Urothelium cell line (cell line): ENCODE measurements around the gene MYB.
"Not testable (repeated sequence)": the region's sequence is repeated elsewhere in the genome, so short reads cannot be mapped to it uniquely, and the experiment has no call there.

Experiments
- DNase-seq: peaks from one replicate; pipeline ENCODE4 v3.0.0; 2011; ENCODE audit warnings: low spot score, mixed read lengths
- FAIRE-seq: peaks from 2 replicates; lab custom pipeline; 2011; peaks lifted over from hg19 to GRCh38; lab: Jason Lieb, UNC

The MYB gene

DNA sequence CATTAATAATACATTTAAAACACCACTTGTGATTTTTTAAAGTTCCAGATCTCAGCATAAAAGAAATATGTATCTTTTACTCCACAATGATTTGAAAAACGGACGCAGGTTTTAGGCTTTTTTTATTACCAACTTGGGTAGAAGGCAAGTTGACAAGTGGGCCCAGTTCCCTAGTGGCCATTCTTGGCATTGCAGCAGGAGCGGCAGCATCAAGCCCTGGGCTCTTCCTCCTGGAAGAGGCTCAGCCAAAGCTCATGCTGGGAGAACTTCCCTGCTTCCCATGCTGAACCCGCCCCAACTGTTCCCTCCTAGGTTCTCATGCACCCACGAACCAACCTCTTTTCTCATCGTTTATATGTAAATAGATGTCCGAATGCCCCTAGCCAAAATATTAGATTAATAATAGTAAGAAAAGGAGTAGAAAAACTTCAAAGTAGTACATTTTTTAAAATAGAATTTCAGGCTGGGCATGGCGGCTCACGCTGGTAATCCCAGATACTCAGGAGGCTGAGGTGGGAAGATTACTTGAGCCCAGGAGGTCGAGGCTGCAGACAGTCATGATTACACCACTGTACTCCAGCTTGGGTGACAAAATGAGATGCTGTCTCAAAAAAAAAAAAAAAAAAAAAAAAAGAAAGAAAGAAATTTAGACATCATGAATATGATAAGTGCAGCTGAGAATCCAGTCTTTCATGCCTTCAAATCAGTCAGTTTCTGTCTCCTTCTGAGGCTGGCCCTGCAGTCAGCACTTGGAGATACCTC is 18.2 kb upstream of the MYB start:
- FAIRE-seq (no peak), DNase-seq (peak; percentile 66)

DNA sequence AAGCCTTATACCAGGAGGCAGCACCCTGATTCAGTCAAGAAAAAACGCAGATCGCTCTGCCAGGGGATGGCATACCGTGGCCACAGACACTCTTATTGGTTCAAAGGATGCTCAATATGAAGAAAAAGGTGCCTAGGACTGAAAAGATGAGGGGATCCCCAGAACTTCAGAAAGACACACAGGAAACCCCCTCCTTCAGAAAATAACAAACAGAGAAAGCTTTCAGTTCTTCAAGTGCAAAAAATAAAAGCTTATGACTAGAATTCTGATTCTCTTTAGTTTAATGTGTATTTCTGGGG is 17.7 kb upstream of the MYB start:
- no peak for DNase-seq
- no peak for FAIRE-seq

DNA sequence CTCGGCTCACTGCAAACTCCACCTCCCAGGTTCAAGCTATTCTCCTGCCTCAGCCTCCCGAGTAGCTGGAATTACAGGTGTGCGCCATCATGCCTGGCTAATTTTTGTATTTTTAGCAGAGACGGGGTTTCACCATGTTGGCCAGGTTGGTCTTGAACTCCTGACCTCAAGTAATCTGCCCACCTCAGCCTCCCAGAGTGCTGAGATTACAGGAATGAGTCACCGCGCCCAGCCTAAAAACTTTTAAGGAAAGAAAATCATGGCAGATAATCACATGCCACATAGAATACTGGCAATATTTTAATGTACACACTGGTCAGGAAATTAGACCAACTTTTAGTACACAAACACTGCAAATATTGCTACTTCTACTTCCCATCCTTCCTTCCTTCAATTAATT is 16.7 kb upstream of the MYB start:
- not testable (repeated sequence) for FAIRE-seq, DNase-seq

DNA sequence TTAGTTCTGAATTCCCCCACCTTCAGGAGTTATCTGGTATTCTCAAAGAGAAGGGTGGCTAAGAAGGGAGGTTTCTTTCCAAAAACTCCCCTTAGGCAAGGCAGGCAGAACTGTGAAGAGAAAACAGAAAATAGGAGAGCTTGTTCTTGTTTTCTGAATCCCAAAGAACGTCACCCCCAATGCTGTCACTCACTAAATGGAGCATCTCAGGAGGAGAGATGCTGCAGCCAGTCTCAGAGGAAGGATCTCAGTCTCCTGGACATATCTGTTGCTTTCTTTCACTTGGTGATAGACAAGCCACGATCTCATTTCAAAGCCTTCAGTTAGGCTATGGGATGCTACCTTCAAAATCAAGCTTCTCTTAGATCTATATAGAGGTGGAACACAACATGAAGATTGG is 16.1 kb upstream of the MYB start:
- DNase-seq (no peak), FAIRE-seq (no peak)

DNA sequence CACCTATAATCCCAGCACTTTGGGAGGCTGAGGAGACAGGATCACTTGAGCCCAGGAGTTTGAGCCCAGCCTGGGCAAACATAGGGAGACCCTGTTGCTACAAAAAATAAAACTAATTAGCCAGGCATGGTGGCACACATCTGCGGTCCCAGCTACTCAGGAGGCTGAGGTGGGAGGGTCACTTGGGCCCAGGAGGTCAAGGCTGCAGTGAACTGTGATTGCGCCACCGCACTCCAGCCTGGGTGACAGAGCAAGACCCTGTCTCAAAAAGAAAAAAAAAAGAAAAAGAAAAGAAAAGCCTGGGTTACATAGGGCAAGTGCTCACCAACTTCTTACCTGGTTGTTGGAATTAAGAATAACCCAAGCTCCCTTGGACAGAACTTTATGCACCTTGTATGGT is 14.6 kb upstream of the MYB start:
- no peak for FAIRE-seq
- DNase-seq: no peak

DNA sequence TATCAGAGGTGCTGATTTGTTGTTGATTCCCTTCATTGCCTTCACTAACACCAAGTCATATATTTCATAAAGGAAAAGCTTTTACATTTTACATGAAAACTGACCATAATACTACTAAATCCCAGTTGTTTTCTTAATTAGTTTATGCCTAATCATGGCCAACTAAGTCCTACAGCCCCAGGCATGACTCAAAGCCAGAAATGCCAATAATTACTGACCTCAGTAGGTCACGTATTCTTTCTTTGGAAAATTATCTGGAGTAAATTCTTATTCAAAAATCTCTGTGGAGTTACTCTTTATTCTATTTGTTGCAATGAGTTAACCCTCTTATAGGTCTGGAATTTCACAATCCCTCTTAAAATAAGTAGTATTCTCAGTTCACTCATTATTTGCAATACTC is 13.5 kb upstream of the MYB start:
- DNase-seq (no peak), FAIRE-seq (no peak)

DNA sequence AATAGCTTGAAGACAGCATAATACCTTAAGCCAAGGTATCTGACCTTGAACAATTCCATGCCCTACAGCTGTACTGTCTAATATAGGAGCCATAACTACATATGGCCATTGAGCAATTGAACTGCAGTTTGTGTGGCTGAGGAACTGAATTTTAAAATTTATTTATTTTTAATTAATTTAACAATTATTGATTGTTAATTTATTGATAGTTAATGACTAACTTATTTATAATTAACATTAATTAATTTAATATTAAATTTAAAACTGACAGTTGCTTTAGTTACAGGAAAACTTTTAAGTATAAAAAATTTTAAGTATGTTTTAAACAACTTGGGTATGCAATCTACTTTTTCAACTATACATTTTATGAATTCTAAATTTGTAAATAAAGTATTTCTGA is 12.3 kb upstream of the MYB start:
- FAIRE-seq: no peak
- no peak for DNase-seq

DNA sequence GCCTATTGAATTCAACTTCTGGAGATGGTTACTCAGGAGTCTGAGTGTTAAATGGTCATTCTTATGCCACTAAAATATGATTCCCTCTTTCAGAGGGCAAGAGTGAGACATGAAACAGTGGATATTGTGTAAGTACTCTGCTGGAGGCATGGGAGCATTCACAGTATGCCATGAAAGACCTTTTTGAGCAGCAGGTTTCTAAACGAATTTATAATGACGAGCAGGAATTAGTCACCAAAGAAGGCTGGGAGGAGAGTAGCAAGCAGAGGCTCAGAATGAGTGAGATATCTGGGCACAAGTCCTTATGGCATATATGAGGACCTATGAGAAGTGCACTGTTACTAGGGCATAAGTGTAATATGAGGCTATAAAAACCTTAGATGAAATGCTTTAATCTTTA is 10.9 kb upstream of the MYB start:
- no peak for DNase-seq
- FAIRE-seq: no peak

DNA sequence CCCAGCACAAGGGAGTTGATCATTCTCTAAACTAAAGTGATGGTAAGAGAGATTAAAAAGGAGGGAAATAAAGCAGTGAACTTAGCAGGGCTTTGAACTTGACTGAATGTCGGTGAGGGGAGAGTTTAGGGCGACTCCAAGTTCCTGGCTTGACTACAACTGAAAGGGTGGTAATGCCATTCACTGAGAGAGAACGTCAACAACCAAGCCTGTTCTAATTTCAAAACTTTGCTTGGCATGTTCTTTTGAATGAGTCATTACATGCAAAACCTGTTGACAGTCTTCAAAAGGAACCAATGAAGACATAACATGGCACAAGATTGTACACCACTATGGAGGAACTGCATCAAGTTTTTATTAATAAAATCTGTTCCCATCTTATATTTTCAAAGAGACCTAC is 10.3 kb upstream of the MYB start:
- FAIRE-seq (no peak), DNase-seq (no peak)

DNA sequence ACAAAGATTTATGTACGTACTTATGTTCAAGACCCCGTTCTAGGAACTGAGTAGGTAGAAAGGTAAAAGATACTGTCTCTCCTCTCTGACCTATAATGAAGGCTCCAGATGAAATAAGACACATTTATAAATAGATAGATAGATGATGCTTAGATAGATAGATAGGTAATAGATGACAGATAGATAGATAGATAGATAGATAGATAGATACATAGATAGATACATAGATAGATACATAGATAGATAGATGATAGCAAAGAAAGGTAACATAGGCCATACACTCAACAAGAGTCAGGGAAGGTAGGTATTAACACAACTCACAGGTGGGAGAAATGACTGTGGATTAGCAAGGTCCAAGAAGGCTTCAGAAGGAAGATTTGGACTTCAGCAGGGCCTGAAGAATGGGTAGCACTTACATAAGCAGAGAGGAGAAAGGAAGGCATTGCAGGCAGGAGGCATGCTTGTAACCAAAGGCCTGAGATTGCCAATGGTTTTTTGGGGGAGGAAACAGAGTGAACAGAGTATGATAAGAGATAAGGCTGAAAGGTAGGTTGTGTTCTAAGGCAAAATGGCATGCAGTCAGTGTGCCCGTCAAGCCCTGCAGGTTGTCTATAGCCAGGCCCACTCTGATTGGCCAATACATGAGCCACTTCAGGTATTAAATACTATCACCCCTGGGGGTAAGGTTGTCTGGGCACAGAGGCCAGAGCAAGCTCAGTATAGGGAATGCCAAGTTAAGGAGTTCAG is 7.7 kb upstream of the MYB start:
- FAIRE-seq (no peak), DNase-seq (no peak)

DNA sequence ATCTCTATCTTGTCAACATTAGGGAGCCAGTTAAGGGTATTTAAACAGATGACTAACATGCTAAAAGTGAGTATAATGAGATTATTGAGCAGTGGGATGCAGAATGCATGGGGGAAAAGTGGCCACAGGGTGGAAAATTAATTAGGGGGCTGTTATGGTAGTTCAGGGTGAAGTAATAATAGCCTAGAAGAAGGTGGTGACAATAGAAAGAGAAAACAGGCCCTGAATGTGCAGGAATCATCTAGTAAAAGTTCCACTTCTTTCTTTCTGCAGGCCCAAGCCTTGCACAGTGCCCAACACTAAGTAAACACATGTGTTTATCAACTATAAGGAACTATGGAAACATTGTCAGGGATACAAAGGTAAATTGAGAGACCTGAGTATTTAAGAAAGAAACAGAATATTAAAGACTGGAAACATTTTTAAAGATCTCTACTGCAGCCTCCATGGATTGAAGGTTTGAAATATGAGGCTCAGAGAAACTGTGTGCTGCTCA is 7.1 kb upstream of the MYB start:
- no peak for FAIRE-seq
- no peak for DNase-seq

DNA sequence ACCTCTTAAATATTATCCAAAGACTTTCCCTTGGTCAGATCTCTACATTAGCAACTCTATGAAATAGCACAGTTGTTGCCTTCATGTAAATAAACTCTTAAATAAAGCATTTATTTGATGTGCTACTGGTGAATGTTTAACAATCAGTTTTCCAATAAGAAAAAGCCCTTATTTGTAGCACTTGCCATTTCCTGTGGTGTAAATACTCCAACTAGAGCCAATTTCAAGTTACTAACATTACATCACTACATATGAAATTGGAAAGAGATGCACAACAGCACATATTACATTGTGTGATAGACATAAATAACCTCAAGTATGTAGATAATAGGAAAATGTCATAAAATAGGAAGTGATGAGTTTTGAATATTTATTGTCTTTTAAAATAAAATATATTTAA is 5.0 kb upstream of the MYB start:
- FAIRE-seq (no peak), DNase-seq (no peak)

DNA sequence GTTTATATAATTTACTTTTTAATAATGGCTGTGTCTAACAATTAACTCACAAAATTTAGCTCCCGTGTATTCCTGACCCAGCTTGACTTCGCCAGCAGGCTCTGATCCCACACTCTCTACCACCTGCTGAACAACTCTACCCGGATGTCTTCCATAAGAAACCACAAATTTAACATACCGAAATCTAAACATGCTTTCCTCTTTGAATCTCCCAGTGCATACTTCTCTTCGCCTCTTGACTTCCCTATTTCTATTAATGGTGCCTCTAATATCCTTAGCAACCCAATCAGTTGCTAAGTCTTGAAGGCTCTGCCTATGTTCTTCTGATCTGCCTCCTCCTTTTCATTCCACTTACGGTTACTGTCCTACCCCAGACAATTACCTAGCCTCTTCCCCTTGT is 4.6 kb upstream of the MYB start:
- FAIRE-seq (no peak), DNase-seq (no peak)

DNA sequence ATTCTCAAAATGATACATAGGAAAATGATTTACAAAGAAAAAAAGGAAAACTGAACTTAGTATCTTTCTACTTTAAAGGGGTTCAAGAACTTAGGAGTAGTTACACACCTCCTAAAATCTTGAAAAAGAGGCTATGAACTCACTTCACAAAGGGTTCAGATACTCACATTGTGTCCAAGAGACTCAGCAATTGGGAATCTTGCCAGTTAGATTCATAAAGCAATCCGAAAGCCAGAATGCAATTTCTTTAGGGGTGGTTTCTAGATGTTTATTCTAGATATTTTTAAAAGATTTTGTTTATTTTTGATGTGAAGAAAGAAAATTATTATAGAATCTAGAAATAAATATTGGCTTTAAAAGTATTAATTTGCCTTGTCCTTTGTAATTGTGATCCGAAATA is 1.7 kb upstream of the MYB start:
- DNase-seq: no peak
- no peak for FAIRE-seq

DNA sequence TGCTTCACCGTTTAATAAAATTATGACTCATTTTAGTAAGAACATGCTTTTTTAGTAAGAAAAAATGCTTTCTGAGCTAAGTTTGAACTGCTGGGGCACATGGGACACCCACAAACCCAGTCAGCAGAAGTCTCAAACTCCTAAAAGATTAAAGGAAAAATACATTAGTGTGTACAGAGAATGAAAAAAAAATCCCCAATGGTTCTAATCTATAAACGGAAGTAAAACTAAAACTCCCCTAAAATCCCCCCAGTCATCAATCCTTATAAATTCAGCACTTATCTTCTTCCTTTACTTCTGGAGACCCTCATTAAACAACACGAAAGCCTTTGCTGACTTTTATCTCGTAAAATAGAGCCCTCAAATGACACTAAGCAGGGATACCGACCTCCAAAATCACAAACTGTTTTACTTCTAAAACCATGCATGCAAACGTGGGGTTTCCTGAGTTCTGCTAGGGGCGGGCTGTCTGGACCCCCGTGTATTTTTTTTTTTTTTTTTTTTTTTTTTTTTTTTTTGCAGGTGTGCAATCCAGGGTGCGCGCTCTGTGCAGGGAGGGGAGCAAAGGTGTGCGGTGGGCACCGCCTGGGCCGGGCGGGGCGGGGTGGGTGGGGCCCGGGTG is 1.1 kb upstream of the MYB start:
- DNase-seq (no peak), FAIRE-seq (no peak)

DNA sequence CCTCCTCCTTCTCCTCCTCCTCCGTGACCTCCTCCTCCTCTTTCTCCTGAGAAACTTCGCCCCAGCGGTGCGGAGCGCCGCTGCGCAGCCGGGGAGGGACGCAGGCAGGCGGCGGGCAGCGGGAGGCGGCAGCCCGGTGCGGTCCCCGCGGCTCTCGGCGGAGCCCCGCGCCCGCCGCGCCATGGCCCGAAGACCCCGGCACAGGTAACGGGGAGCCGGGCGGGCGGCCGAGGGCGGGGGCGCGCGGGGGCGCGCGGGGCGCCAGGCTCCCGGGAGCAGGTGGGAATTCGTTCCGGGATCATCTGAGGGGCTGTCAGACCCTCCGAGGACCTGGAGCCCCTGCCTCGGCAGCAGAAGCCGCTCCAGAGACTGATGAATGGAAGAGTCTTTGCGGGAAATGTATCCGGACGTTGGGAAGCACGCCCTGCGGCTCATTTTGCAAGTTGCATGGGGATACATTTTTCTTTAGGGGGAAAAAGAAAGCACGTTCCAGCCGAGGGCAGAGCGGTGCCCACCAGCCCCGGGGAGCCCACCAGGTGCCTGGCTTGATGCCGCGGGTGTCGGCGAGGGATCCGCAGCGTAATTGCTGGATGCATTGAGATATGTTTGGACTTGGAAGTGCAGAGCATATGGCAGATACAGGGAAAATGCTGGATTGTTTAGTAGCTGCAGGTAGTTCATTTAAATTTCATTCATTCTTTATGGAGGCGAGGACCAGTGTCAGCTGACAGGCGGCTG is 394 bp downstream of the MYB start:
- DNase-seq (peak; percentile 25), FAIRE-seq (no peak)

DNA sequence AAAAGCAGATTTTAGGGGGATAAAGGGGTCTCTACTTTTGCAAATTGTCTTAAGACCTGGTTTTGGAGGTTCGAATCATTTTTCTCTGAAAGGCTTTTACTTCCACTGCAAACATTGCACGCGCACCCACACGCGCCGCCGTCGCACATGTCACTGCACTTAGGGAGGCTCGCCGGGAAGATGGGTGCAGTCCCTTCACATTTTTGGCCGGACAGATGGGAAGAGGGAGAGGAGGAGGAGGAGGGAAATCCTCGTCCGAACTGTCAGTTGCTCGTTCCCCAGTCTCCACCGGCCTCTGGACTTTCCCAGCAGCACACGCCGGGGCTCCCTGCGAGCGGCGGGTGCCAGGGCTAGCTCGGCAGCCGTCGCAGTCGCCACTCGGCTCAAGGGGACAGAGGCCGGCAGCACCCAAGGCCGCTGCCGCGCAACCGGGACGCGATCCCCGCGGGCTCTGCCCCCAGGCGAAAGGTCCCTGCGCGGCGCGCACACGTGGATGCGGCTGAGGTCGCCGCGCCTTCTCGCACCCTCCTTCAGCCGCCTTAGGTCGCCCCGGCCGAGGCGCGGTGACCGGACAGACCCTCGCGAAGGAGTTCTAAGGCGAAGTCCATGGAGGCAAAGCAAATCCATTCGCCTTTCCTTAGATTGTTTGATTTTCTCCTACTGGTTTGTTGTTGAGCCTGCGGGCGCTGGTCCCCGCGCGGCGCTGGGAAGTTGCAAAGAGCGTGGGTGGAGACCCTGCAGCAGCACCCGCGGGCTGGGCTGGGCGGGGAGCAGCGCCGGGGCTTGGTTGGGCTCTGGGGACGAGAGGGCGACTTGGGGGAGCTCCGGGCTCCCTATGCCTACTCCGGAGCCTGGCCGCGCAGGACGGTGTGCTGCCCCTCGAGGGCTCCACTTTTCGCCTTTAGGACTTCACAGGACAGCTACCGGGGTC is 1.2 kb downstream of the MYB start:
- FAIRE-seq (no peak), DNase-seq (peak; percentile 19)

DNA sequence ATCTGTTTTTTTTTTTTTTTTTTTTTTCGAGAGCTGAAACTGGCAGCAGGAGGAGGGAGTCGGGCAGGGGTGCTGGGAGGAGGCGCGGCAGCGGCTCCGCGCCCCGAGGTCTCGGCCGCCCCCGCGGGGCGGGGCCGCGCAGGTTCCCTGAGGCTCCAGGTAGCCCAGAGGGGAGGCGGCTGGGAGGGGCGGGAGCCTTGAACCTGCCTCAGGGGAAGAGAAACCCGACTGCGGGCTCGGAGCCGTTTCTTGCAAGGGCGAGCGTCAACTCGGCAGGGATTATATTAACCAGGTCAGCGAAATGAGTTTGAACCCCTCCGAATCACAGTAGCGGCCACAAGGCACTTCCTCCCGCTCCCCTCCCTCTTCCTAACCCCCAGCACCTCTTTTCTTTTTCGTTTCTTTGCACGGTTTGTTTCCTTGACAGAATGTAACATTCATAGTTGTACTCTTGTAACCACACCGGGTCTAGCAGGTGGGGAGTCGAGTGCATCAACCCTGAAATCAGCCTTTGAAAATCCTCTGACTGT is 2.0 kb downstream of the MYB start:
- FAIRE-seq (no peak), DNase-seq (peak; percentile 52)

DNA sequence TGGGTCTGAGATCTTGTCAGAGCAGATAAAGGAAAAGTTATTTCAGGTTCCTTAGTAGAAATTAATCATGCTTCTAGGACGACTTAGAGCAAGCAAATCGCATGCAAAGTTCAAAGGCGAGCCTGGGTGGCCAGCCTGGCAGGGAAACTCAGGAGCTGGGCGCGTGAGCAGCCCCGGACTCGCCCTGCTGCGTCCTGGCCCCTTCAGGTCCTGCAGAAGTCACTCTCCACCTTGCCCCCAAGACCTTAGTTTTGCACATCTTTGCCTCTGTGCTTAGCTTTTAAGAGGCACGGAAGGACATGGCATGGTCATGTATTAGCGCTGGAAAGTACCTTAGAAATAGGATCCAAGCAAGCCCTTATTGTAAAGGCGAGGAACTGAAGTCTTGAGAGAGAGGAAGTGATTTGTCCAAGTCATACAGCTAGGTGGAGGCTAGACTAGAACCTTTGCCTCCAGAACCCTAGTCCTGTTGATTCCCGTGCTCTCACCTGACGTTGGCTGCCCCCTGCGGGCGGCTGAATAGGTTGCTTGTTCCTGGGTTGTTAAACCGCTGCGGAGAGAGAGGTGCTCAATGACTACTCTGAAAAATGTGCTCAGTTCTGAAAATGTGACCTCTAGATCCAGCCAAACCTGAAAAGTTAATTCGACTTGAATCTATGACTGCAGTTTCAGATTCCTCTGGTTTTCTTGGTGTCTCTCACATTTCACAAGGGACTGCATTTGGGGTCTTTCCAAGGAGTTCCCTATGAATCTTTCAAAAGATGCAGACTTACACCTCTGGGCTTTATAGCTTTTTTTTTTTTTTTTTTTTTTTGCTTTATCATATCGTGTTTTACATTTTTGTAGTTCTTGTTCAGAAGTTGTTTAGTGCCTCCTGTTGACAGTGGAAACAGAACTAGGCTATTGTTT is 2.7 kb downstream of the MYB start:
- FAIRE-seq: no peak
- DNase-seq: peak; percentile 56
